BE2C (cell line): ENCODE results near the gene TCERG1L.

Experiments
- DNase-seq: peaks from one replicate; pipeline ENCODE4 v3.0.0-alpha.2; 2020
- H3K27me3 ChIP-seq: fragments of 250-450 bp; sonication (Bioruptor Pico); 2 replicates; pipeline ENCODE4 v1.5.1; 2020; ENCODE audit warnings: mild to moderate bottlenecking
- H3K36me3 ChIP-seq: fragments of 250-450 bp; sonication (Bioruptor Pico); 2 replicates; pipeline ENCODE4 v1.5.1; 2020; ENCODE audit warnings: mild to moderate bottlenecking
- H3K4me1 ChIP-seq: fragments of 250-450 bp; sonication (Bioruptor Pico); 2 replicates; pipeline ENCODE4 v1.5.1; 2020
- H3K4me3 ChIP-seq: 2 replicates; pipeline ENCODE4 v1.5.1; 2011; ENCODE audit warnings: low read depth, low read length
- H3K9me3 ChIP-seq: fragments of 250-450 bp; sonication (Bioruptor Pico); 2 replicates; pipeline ENCODE4 v1.5.1; 2020
- TF ChIP-seq, protein P1 (sequence below): IDR thresholded peaks from 2 replicates; pipeline ENCODE4 v1.5.1; 2012; ENCODE audit warnings: mild to moderate bottlenecking, low read depth, low read length

Gene TCERG1L

DNA sequence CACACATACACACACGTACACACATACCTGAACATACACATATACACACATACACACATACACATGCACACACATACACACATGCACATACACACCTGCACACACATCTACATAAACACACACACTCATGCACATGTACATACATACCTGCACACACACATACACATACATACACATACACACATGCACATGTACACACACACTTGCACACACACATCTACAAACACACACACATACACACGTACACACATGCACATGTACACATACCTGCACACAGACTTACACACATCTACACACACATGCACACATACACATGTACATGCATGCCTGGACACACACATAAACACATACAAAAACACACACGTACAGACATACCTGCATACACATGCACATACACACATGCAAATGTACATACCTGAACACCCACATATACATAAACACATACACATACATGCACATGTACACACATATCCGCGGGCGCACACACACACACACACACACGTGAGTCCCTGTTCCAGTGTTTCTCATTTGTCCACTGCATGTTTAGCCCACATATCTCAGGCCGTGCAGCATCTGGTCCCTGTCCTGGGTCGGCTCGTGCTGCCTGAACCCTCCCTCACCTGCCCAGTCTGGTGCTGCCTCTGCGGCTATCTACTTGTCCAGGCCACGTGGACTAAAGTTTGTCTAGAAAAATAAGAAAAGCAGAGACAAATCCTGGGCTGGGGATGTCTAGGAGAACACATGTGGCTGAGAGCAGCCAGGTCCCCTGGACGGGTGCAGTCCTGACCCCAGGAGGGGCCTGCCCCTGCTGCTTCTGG, 238.7 kb downstream of the TCERG1L start:
- H3K36me3 ChIP-seq, result no peaks in the 10 kb centered on the region
- peaks cover 3% of the 10 kb centered on the region for H3K9me3 ChIP-seq
- no peak for DNase-seq
- no peaks in the 10 kb centered on the region for H3K27me3 ChIP-seq
- H3K4me3 ChIP-seq, result no peak overlapping the region
- TF ChIP-seq, protein P1, sequence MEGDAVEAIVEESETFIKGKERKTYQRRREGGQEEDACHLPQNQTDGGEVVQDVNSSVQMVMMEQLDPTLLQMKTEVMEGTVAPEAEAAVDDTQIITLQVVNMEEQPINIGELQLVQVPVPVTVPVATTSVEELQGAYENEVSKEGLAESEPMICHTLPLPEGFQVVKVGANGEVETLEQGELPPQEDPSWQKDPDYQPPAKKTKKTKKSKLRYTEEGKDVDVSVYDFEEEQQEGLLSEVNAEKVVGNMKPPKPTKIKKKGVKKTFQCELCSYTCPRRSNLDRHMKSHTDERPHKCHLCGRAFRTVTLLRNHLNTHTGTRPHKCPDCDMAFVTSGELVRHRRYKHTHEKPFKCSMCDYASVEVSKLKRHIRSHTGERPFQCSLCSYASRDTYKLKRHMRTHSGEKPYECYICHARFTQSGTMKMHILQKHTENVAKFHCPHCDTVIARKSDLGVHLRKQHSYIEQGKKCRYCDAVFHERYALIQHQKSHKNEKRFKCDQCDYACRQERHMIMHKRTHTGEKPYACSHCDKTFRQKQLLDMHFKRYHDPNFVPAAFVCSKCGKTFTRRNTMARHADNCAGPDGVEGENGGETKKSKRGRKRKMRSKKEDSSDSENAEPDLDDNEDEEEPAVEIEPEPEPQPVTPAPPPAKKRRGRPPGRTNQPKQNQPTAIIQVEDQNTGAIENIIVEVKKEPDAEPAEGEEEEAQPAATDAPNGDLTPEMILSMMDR, result no peak
- H3K4me1 ChIP-seq, result no peaks in the 10 kb centered on the region

DNA sequence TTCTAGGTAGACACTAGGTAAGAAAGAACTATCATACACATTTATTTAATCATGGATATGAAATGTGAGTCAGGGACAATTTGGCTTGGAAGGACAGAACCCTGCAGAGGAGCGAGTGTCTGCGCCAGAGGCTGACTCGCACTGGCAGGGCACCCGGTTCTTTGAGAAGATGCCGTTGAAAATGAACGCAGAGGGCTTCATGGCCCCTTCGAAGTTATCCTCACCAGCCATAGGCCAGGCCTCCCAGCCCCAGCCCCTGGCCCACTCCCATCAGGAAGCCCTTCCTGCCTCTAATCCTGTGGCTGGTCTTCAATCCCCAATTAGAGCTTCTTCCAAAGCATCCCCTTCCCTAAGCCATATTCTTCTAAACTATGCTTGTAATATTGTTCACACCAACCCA, 239.8 kb downstream of the TCERG1L start:
- no peak overlapping the region for H3K4me3 ChIP-seq
- H3K36me3 ChIP-seq, result no peaks in the 10 kb centered on the region
- TF ChIP-seq, protein P1, result no peak
- H3K27me3 ChIP-seq, result no peaks in the 10 kb centered on the region
- H3K4me1 ChIP-seq, result no peaks in the 10 kb centered on the region
- H3K9me3 ChIP-seq, result peaks cover 3% of the 10 kb centered on the region
- DNase-seq, result no peak

DNA sequence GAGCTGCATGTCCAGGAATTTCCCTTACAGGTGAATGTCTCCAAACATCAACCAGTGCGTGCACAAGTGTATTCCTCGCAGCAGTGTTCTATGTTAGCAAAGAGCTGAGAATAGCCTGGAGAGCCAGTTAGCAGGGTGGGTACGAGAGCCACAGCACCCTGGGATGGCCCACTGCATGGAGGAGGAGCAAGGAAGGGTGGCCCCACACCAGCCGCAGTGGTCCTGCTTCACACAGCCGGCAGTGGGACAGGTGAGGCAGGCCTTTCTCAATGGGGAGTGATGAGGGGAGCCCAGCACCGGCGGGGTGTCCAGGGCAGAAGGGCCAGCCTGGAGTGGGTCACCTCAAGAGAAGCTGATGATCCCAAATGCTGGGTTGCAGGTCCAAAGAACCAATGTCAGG, 240.7 kb downstream of the TCERG1L start:
- no peaks in the 10 kb centered on the region for H3K36me3 ChIP-seq
- no peak overlapping the region for H3K4me3 ChIP-seq

DNA sequence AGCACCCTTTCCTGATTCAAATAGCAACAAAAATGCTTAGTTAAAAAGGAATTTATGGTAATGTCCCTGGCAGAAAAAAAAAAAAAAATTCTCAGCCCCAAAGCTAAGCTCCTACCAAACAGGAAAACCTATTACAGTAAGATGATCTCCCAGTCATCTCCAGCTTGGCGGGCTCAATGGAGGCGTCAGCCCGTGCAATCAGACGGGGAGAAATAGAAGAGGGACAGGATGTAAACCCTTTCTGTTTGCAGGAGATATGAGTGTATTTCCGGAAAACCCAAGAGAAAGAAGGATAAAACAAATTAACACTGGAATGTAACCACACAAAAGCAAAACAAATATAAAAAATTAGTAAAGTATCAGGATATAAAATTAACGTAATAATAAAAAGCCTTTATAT, 242.8 kb downstream of the TCERG1L start:
- H3K36me3 ChIP-seq, result no peaks in the 10 kb centered on the region
- H3K9me3 ChIP-seq, result peaks cover 3% of the 10 kb centered on the region
- TF ChIP-seq, protein P1, result no peak
- H3K4me1 ChIP-seq, result no peaks in the 10 kb centered on the region
- H3K4me3 ChIP-seq, result no peak overlapping the region
- H3K27me3 ChIP-seq, result no peaks in the 10 kb centered on the region
- no peak for DNase-seq

More for the DNA sequence above, 240.7 kb downstream of the TCERG1L start:
- Histone ChIP-seq H3K4me1 (no peaks in the 10 kb centered on the region), H3K27me3 (no peaks in the 10 kb centered on the region), H3K9me3 (peaks cover 3% of the 10 kb centered on the region)
- no peak for DNase-seq
- TF ChIP-seq, protein P1, result no peak

DNA sequence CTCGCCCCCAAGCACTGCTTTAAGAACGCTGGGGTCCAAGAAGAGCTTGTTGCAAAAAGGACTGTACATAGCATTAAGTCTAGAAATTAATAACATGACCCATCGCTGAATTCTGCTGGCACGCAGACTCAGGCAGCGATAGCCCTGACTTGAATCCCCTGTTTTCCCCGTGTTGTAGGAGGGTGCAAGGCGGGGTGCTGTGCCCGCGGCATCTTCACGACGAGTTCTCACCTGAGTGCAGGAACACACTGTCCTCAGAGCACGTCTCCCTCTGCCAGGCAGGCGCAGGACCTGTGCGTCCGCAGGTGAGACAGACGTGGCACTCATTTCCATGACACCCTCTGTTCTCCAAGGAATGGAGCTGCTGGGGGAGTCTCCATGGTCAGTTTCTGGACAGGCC, 243.2 kb downstream of the TCERG1L start:
- DNase-seq, result no peak
- H3K36me3 ChIP-seq, result no peaks in the 10 kb centered on the region
- TF ChIP-seq, protein P1, result no peak

DNA sequence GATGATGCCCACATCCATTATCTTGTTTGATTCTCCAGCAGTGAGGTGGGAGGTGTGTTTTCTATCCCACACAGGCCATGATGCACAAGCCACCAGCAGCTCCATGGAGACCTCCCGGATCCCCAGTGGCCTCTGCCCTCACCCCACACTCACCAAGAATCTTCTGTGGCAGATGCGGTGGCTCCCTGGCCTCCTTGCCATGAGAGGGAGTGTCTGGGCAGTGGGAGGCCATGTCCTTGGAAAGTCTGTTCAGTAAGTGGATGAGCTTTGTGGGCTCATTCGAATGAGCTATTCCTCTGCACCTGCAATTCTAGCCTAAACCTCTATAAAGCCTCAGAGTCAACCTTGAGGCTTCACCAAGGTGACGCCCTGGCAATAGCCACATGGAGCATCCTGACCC, 243.8 kb downstream of the TCERG1L start:
- no peak for DNase-seq
- Histone ChIP-seq H3K4me1 (no peaks in the 10 kb centered on the region), H3K9me3 (peaks cover 1% of the 10 kb centered on the region), H3K36me3 (no peaks in the 10 kb centered on the region), H3K27me3 (no peaks in the 10 kb centered on the region), H3K4me3 (no peak overlapping the region)
- TF ChIP-seq, protein P1, result no peak

More for the DNA sequence above, 243.2 kb downstream of the TCERG1L start:
- no peaks in the 10 kb centered on the region for H3K27me3 ChIP-seq
- H3K4me3 ChIP-seq, result no peak overlapping the region
- no peaks in the 10 kb centered on the region for H3K4me1 ChIP-seq
- peaks cover 3% of the 10 kb centered on the region for H3K9me3 ChIP-seq
